Lower leg skin (tissue), 3 donors: ENCODE results near the gene MPZL2.

ENCODE experiments used
- CTCF ChIP-seq, 3 donors: fragments of 450-650 bp; IDR thresholded peaks; one replicate each; pipeline ENCODE4 v1.5.1; 2016; ENCODE audit warnings: antibody characterized with exemption in 3 of 3, mild to moderate bottlenecking in 3 of 3, moderate library complexity in 2 of 3
- POLR2A ChIP-seq, 2 donors: fragments of 450-650 bp; IDR thresholded peaks; one replicate each; pipeline ENCODE4 v1.6.1; 2016 to 2017; ENCODE audit warnings: antibody characterized with exemption in 2 of 2, mild to moderate bottlenecking in 1 of 2, moderate library complexity in 1 of 2

GRCh38 chr11:118294053-118294452 lies 30.0 kb upstream of the MPZL2 start:
- TF ChIP-seq CTCF (IDR thresholded peaks at IDR 0.05): no peak
- TF ChIP-seq POLR2A (IDR thresholded peaks at IDR 0.05): no peak
